Hippocampal formation (tissue), 2 donors: ENCODE data around the gene DDX18.
"Not testable (repeated sequence)": the region's sequence is repeated elsewhere in the genome, so short reads cannot be mapped to it uniquely, and the experiment has no call there.

Experiments used
- DNase-seq, 2 donors: peaks; one replicate each; lab custom pipeline; 2025; lab: John Stamatoyannopoulos, UW

DDX18 gene

DNA sequence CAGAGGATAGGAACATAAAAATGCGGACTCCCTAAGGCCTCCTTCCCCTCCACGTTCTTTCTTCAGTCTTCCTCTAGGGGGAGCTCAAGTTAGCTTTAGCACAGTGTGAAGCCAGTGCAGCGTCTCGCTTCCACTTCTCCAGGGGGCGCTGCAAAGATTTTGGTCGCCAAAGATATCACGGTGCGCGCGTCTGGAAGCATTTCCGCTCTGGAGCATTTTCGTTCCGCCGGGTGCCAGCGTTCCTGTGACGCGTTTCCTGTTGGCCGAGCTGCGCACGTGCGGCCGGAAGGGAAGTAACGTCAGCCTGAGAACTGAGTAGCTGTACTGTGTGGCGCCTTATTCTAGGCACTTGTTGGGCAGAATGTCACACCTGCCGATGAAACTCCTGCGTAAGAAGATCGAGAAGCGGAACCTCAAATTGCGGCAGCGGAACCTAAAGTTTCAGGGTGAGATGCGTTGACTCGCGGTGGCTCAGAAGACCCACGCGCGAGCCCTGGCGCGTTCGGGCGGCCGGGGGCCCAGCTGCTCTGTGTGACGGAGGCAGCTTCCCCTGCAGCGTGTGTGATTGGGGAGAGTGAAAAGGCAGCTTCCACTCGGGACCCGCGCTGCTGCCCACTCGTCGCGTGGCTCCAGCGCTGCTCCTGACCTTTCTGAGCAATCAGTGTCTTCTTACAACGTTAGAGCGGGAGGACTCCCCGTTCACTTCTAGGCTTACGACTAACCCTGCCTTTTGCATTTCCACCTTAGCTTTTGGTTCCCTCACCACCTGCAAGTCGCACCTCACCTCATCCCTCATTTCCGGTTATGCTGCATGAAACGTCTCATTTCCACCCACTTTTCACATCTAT, at the start of gene DDX18:
Gene DDX18, plus strand, starts transcription at position 275 of the 848 bp plus-strand sequence. Its CDS starts 87 bp downstream, at position 362.
- DNase-seq: peak; percentile 96 to 97

GRCh38 chr2:117770730-117771129, 43.8 kb upstream of the DDX18 start:
- no peak for DNase-seq

- peak in 1 of 2 donors; percentile 24 for DNase-seq
Observed at GRCh38 chr2:117771969-117772630, 42.4 kb upstream of the DDX18 start.

DNA sequence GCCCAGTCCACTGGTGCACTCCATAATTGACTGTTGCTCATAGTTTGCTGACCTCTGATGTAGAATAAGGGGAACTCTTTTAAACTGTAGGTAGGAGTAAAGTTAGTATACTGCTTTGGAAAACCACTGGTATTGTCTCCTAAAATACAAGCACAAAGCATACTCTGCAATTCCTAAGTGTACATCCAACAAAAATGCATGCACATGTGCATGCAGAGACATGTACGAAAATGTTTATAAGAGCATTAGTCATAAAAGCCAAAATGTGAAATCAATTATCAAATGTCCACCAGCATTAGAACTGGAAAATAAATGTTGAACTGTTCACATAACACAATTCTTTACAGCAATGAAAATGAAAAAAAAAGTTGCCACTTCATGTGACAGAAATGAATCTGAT, 39.8 kb upstream of the DDX18 start:
- DNase-seq: no peak

GRCh38 chr2:117775703-117776219, 38.7 kb upstream of the DDX18 start:
- no peak for DNase-seq

GRCh38 chr2:117776888-117777287, 37.6 kb upstream of the DDX18 start:
- DNase-seq: no peak

GRCh38 chr2:117785740-117786139, 28.8 kb upstream of the DDX18 start:
- no peak for DNase-seq

- no peak for DNase-seq
Observed at GRCh38 chr2:117786520-117786919, 28.0 kb upstream of the DDX18 start.

GRCh38 chr2:117789505-117789904, 25.0 kb upstream of the DDX18 start:
- no peak for DNase-seq

DNA sequence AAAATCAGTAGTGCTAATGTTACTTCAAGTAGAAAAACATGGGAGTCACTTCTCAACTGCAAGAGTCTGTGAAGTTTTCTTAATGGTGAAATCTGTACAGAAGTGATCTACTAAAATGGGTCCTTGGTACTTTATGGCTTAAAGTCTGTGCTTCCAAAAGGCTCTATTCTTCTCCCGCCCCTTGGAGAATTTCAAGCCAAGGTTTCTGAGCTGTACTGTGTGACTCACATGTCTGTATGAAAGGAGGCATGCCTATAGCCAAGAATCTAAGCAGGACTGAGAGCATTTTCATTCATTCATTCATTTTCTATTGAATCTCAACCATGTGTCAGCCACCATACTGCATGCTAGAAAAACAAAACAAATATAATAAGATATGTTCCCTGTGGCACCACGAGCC, 19.8 kb upstream of the DDX18 start:
- no peak for DNase-seq

DNA sequence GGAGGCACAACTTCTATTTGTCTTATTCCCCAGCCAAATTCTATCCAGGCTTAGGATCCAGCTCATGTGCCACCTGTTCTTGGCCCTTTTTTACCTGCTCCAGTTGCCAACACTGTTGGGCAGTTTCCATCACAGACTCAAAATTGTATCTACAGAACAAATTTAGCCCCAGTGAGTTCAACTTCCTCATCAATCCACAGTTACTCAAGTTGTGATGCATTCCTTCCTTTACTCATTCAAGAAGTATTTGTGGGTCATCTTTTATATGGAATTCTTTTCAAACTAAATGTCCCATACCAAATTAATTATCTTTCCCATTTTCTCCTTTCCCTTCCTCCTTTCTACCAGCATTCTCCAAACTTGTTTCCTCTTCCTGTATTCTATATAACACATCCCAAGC, 12.7 kb upstream of the DDX18 start:
- no peak for DNase-seq

- not testable (repeated sequence) for DNase-seq
Observed at GRCh38 chr2:117803644-117804325, 10.7 kb upstream of the DDX18 start.

GRCh38 chr2:117812443-117812842, 2.0 kb upstream of the DDX18 start:
- DNase-seq: no peak

DNA sequence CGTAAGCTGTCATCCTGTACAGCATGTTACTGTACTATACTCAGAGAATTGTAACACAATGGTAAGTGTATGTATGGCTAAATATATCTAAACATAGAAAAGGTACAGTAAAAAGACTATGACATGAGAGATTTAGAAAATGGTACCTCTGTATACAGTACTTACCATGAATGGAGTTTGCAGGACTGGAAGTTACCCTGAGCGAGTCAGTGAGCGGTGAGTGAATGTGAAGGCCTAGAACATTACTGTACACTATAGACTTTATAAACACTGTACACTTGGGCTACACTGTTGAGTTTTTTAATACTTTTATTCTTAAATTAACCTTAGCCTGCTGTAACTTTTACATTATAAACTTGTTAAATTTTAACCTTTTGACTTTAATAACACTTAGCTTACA, 1.5 kb downstream of the DDX18 start:
- DNase-seq: no peak

DNA sequence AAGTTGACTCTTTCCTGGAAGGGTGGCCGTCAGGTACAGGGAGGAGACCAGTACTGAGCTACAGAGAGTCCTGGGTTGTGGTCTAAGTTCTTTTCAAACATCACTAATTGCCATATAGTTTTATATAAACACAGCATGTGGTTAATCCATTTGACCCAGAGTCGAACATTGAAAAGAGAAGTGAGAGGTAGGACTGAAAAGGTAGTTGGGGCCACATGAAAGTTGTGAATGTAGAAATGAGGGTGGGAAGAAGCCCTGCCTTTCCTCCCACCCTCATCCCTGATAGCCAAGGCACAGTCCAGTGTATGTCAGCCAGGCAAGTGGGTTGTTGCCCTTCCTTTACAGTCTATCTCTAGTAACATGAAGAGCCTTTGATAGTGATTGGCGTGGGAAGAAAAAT, 4.4 kb downstream of the DDX18 start:
- no peak for DNase-seq

- no peak for DNase-seq
Observed at GRCh38 chr2:117820444-117820843, 6.0 kb downstream of the DDX18 start.

GRCh38 chr2:117825437-117825836, 10.9 kb downstream of the DDX18 start:
- DNase-seq: no peak

DNA sequence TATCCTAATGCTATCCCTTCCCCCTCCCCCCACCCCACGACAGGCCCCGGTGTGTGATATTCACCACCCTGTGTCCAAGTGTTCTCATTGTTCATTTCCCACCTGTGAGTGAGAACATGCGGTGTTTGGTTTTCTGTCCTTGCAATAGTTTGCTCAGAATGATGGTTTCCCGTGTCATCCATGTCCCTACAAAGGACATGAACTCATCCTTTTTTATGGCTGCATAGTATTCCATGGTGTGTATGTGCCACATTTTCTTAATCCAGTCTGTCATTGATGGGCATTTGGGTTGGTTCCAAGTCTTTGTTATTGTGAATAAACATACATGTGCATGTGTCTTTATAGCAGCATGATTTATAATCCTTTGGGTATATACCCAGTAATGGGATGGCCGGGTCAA, 13.0 kb downstream of the DDX18 start:
- not testable (repeated sequence) for DNase-seq

- DNase-seq: no peak
Observed at GRCh38 chr2:117828870-117829269, 14.4 kb downstream of the DDX18 start.

- DNase-seq: no peak
Observed at GRCh38 chr2:117832332-117832731, 17.8 kb downstream of the DDX18 start.

DNA sequence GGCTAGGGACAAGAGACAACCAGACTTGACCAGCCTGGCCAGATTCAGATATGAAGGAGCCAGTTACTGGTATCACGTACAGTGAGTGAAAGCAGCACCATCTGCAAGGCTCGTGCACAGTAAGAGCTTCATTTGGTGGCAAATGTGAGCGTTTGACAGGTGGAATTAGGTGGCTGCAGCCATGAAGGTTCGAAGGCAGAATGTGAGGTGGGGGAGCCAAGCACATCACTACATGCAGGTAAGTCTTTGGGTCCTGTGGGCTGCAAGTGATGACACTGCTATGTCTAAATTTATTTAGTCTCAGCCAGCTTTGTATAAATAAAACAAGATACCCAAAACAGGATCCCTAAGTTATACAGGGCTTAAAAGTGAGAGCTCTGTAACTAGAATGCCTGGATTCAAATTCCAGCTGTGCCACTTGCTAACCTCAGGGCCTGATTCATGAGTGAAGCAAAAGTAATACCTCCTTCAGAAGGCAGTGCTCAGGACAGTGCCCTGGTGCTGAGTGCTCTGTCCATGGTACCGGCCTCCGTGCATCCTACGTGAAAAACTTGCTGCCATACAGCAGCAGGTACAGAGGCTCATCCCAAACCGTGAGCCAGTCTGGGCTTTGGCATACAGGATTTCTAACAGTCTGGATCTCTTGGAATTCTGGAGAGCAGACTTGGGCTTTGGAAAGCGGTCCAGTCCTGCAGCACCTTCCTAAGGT, 18.6 kb downstream of the DDX18 start:
- DNase-seq: no peak

GRCh38 chr2:117833911-117834310, 19.4 kb downstream of the DDX18 start:
- no peak for DNase-seq
